Caco-2 (cell line): ENCODE data around the gene GDAP2. TPM values are rescaled to one million over a fixed set of nuclear protein-coding genes. Genes with fewer than 3 reads are reported as not detected.

ENCODE experiments used
- BruUV-seq: library from RNA; stranded (reverse); fragments of 400-500 nt; replicated peaks from 2 replicates; lab custom pipeline; 2021; lab: Mats Ljungman, UMichigan
- CTCF ChIA-PET: fragments of 300-600 bp; sonication (Branson Sonifier 250); formaldehyde crosslinking; loops from one replicate; lab custom pipeline; 2022; ENCODE audit warnings: antibody characterized with exemption; lab: Charles Lee
- POLR2A ChIA-PET: fragments of 300-600 bp; sonication (Branson Sonifier 250); formaldehyde crosslinking; loops from one replicate; lab custom pipeline; 2022; ENCODE audit warnings: antibody characterized with exemption; lab: Charles Lee
- DNase-seq, 2 experiments: peaks; one replicate each; pipeline versions ENCODE4 v3.0.0 to v3.0.0-alpha.2; 2020 to 2022
- H3K27me3 ChIP-seq: replicated peaks from 2 replicates; pipeline ENCODE4 v1.6.0; 2011; ENCODE audit warnings: low read length; ENCODE audit not compliant: control insufficient read depth, insufficient read depth
- H3K36me3 ChIP-seq: 2 replicates; pipeline ENCODE4 v1.5.1; 2011; ENCODE audit warnings: low read length; ENCODE audit not compliant: control insufficient read depth, insufficient read depth
- H3K4me1 ChIP-seq: fragments of 250-450 bp; sonication (Bioruptor Pico); 2 replicates; pipeline ENCODE4 v1.5.1; 2020; ENCODE audit warnings: mild to moderate bottlenecking
- H3K4me3 ChIP-seq: 2 replicates; pipeline ENCODE4 v1.5.1; 2011; ENCODE audit warnings: low read depth, mild to moderate bottlenecking, control low read depth, low read length
- H3K9me3 ChIP-seq: fragments of 250-450 bp; sonication (Bioruptor Pico); 2 replicates; pipeline ENCODE4 v1.5.1; 2020; ENCODE audit warnings: mild to moderate bottlenecking, moderate library complexity
- H3K27ac Mint-ChIP-seq: one replicate; pipeline ENCODE4 v1.8.0; 2022; ENCODE audit warnings: mixed read lengths; ENCODE audit not compliant: unreplicated experiment
- H3K27me3 Mint-ChIP-seq: one replicate; pipeline ENCODE4 v1.8.0; 2022; ENCODE audit warnings: mixed read lengths; ENCODE audit not compliant: insufficient read depth, unreplicated experiment
- H3K36me3 Mint-ChIP-seq: one replicate; pipeline ENCODE4 v1.8.0; 2022; ENCODE audit warnings: mild to moderate bottlenecking, mixed read lengths; ENCODE audit not compliant: insufficient read depth, unreplicated experiment
- H3K4me1 Mint-ChIP-seq: one replicate; pipeline ENCODE4 v1.8.0; 2022; ENCODE audit warnings: low read depth, mixed read lengths; ENCODE audit not compliant: unreplicated experiment
- H3K4me3 Mint-ChIP-seq: one replicate; pipeline ENCODE4 v1.8.0; 2022; ENCODE audit warnings: mild to moderate bottlenecking, moderate library complexity, mixed read lengths; ENCODE audit not compliant: unreplicated experiment
- H3K9me3 Mint-ChIP-seq: one replicate; pipeline ENCODE4 v1.8.0; 2022; ENCODE audit warnings: mixed read lengths; ENCODE audit not compliant: unreplicated experiment
- CTCF ChIP-seq, 2 experiments: fragments of 200-600 bp in 1 of 2; IDR thresholded peaks; 1 replicate in 1 of 2; 2 replicates in 1 of 2; pipeline versions ENCODE4 v1.5.1 to v1.8.0; 2011 to 2022; ENCODE audit warnings: antibody characterized with exemption in 1 of 2, control low read depth in 1 of 2, inconsistent platforms in 1 of 2, low read depth in 1 of 2, low read length in 1 of 2, mild to moderate bottlenecking in 1 of 2, moderate library complexity in 1 of 2; ENCODE audit not compliant: insufficient read depth in 1 of 2, severe bottlenecking in 1 of 2, unreplicated experiment in 1 of 2
- intact Hi-C: fragments of 100-400 bp; cut with micrococcal nuclease; formaldehyde crosslinking; loops from one replicate; pipeline ENCODE4 v1.10.0; 2022; ENCODE audit not compliant: unreplicated experiment
- total RNA-seq: library from RNA; stranded (reverse); gene quantifications from 2 replicates; pipeline ENCODE4 v1.2.3, GENCODE V29; 2022

GDAP2 gene
- total RNA-seq, 1 experiment from 2014 or later: 16.4 TPM

DNA sequence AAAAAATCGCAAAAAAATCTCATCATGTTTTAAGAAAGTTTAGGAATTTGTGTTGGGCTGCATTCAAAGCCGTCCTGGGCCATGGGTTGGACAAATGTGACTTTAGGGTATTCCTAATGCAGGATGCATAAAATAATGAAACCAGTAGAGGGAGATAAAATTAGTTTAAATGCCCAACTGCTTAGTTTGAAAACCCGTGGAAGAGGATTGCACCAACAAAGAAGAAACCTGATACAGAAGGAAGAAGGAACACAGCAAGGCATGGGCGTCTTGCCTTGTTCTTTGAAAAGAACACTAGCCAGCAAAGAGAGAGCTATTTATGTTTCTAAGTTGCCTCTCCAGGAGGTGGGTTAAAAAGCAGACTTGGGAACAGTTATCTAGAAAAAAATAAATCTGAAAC, 38.1 kb upstream of the GDAP2 start:
- Histone ChIP-seq H3K4me1 (no peaks in the 10 kb centered on the region), H3K27me3 (no peaks in the 10 kb centered on the region), H3K9me3 (no peaks in the 10 kb centered on the region), H3K4me3 (no peak overlapping the region), H3K36me3 (no peaks in the 10 kb centered on the region)
- no peak for TF ChIP-seq CTCF (IDR thresholded peaks at IDR 0.05; ENCODE audit: insufficient read depth in 1 of 2, low read depth in 1 of 2, low read length in 1 of 2, severe bottlenecking in 1 of 2, unreplicated experiment in 1 of 2)
- no peak for DNase-seq
- Mint-ChIP-seq H3K36me3 (peaks cover 4% of the 10 kb centered on the region), H3K4me3 (no peak overlapping the region), H3K9me3 (no peaks in the 10 kb centered on the region), H3K27ac (no peak overlapping the region), H3K4me1 (no peaks in the 10 kb centered on the region), H3K27me3 (no peaks in the 10 kb centered on the region)
- intact Hi-C loops: no loop called here
- no TSS peak for BruUV-seq
- ChIA-PET POLR2A (no interaction called here), CTCF (no interaction called here)

GRCh38 chr1:117964290-117965038, 35.0 kb upstream of the GDAP2 start:
- Histone ChIP-seq H3K36me3 (no peaks in the 10 kb centered on the region), H3K4me3 (no peak overlapping the region), H3K27me3 (no peaks in the 10 kb centered on the region), H3K4me1 (no peaks in the 10 kb centered on the region), H3K9me3 (no peaks in the 10 kb centered on the region)
- Mint-ChIP-seq H3K27me3 (no peaks in the 10 kb centered on the region), H3K9me3 (no peaks in the 10 kb centered on the region), H3K4me1 (no peaks in the 10 kb centered on the region), H3K27ac (no peak overlapping the region), H3K4me3 (no peak overlapping the region), H3K36me3 (peaks cover 4% of the 10 kb centered on the region)
- ChIA-PET POLR2A (no interaction called here), CTCF (no interaction called here)
- no peak for DNase-seq
- BruUV-seq: no TSS peak
- intact Hi-C loops: no loop called here
- no peak for TF ChIP-seq CTCF (IDR thresholded peaks at IDR 0.05; ENCODE audit: insufficient read depth in 1 of 2, low read depth in 1 of 2, low read length in 1 of 2, severe bottlenecking in 1 of 2, unreplicated experiment in 1 of 2)

GRCh38 chr1:117959364-117959763, 29.9 kb upstream of the GDAP2 start:
- intact Hi-C loops: no loop called here
- H3K36me3 ChIP-seq: no peaks in the 10 kb centered on the region
- H3K4me3 ChIP-seq: no peak overlapping the region
- Mint-ChIP-seq H3K9me3 (no peaks in the 10 kb centered on the region), H3K27ac (no peak overlapping the region), H3K27me3 (no peaks in the 10 kb centered on the region), H3K36me3 (peaks cover 16% of the 10 kb centered on the region), H3K4me1 (peaks cover 9% of the 10 kb centered on the region), H3K4me3 (no peak overlapping the region)
- no peak for DNase-seq
- TF ChIP-seq CTCF (IDR thresholded peaks at IDR 0.05; ENCODE audit: insufficient read depth in 1 of 2, low read depth in 1 of 2, low read length in 1 of 2, severe bottlenecking in 1 of 2, unreplicated experiment in 1 of 2): no peak
- H3K4me1 ChIP-seq: no peaks in the 10 kb centered on the region
- ChIA-PET POLR2A (no interaction called here), CTCF (no interaction called here)
- no peaks in the 10 kb centered on the region for H3K9me3 ChIP-seq
- TSS peak; percentile 53 for BruUV-seq
- no peaks in the 10 kb centered on the region for H3K27me3 ChIP-seq
